ENCODE data around the gene UBE2C.

Gene UBE2C

DNA sequence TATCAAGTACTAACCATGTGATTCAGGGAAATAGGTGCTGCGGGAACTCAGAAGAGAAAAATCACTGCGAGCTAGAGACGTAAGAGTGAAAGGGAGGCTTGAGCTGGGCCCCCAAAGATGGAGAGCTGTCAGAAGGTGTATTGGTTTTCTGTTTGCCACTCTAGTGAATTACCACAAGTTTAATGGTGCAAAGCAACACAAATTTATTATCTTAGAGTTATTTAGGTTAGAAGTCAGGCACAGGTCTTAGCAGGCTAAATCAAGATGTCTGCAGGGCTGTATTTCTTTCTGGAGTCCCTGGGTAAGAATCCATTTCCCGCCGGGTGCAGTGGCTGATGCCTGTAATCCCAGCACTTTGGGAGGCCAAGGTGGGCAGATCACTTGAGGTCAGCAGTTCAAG lies 47.5 kb downstream of the UBE2C start:
- no peak for DNase-seq (ENCODE audit: low read depth)

DNA sequence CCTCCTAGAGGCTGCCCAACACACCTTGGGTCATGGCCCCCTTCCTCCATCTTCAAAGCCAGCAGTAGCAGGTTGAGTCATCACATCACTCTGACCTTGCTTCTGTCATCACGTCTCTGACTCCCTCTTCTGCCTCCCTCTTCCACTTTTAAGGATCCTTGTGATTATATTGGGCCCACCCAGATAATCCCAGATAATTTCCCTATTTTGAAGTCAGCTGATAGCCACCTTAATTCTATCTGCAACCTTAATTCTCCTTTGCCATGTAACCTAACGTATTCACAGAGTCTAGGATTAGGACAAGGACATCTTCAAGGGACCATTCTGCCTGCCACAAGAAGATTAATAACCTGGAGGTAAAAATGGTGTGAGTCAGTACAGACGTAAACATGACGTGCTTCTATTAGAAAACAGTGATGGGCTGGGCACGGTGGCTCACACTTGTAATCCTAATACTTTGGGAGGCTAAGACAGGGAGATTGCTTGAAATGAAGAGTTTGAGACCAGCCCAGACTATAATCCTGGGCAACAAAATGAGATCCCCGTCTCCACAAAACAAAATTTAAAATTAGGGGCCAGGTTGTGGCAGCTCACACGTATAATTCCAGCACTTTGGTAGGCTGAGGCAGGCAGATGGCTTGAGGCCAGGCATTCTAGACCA lies 48.2 kb downstream of the UBE2C start:
- DNase-seq (ENCODE audit: low read depth): no peak

DNA sequence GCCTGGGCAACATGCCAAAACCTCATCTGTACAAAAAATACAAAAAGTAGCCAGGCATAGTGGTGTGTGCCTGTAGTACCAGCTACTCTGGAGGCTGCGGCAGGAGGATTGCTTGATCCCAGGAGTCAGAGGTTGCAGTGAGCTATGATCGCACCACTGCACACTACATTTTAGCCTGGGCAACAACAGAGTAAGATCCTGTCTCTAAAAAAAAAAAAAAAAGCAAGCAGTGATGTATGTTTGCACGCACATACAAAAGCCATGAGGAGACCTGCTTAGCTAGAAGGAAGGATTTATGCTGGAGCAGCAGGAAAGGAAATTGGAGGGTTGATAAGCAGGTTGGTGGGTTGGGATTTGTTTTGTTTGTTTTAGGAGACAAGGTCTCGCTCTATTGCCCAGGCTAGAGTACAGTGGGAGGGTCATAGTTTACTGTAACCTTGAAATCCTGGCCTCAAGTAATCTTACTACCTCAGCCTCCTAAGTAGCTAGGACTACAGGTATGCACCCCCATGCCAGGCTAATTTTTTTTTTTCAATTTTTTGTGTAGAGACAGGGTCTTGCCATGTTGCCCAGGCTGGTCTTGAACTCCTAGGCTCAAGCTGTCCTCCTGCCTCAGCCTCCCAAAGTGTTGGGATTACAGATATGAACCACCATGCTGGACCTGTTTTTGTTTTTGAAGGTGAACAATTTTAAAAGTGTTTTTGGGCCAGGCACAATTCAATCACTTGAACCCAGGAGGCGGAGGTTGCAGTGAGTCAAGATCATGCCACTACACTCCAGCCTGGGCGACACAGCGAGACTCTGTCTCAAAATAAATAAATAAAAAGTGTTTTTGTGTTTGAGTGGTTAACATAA lies 49.0 kb downstream of the UBE2C start:
- DNase-seq (ENCODE audit: low read depth): no peak

DNA sequence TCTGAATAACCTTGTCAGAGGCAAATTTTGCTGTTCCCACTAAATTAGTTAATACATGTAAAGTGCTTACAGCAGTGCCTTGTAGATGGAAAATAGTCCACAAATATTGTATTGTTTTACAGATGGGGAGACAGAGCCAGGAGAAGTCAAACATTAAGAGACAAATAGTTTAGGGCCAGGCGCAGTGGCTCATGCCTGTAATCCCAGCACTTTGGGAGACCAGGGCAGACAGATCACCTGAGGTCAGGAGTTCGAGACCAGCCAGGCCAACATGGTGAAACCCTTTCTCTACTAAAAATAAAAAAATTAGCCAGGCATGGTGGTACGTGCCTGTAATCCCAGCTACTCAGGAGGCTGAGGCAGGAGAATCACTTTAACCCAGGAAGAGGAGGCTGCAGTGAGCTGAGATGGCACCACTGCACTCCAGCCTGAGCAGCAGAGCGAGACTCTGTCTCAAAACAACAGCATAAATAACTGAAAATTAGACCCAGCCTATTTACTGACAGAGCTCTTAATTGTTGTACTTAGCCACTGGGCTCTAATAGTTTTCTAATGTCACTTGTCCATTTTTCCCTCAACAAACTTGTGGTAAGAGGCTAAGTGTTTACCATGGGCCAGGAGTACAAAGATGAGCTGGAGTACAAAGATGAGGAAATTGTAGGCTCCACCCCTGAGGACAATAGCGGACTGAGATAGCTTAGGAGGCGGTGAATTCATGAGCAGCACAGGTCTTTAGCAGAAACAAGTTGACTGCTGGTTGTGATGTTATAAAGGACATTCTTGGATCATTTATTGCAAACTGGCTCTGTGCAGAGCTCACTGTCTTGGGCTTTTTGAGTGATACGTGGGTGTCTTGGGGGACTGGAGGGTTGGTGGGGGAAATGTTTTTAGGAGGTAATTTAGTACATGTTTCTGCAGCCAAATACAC lies 51.4 kb downstream of the UBE2C start:
- no peak for DNase-seq (ENCODE audit: low read depth)

DNA sequence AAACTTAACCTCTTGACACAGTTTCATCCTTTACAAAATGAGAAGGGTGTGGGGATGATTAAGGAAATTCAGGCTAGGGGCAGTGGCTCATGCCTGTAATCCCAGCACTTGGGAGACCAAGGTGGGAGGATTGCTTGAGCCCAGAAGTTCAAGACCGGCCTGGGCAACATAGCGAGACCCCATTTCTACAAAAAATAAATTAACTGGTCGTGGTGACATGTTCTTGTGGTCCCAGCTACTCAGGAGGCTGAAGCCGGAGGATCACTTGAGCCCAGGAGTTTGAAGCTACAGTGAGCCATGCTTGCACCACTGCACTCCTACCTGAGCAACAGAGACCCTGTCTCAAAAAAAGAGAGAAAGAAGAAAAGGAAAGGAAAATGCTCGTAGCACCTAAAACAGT lies 54.0 kb downstream of the UBE2C start:
- no peak for DNase-seq (ENCODE audit: low read depth)
